K562 (cell line): ENCODE results near the gene PNMT. TPM values are rescaled to one million over a fixed set of nuclear protein-coding genes. Genes with fewer than 3 reads are reported as not detected.

Experiments
- E2F4 ChIP-seq: sonication (generic); formaldehyde crosslinking; IDR thresholded peaks from 2 replicates; pipeline ENCODE4 v1.8.0; 2022; ENCODE audit warnings: mild to moderate bottlenecking, low read depth, missing genetic modification reagents
- MGA ChIP-seq: fragments of 450-650 bp; IDR thresholded peaks from 2 replicates; pipeline ENCODE4 v1.6.1; 2016; ENCODE audit warnings: mild to moderate bottlenecking, moderate library complexity
- NCOR1 ChIP-seq: fragments of 450-650 bp; IDR thresholded peaks from 2 replicates; pipeline ENCODE4 v1.6.1; 2016; ENCODE audit warnings: mild to moderate bottlenecking, moderate library complexity
- POLR2G ChIP-seq: fragments of 200-400 bp; formaldehyde crosslinking; IDR thresholded peaks from 2 replicates; pipeline ENCODE4 v1.6.1; 2017; ENCODE audit warnings: low read depth, mild to moderate bottlenecking, antibody characterized with exemption, low read length, moderate library complexity
- ZNF740 ChIP-seq, 3 experiments: fragments of 200-800 bp in 1 of 3; sonication (Bioruptor generic) in 1 of 3; sonication (generic) in 1 of 3; formaldehyde crosslinking in 1 of 3; IDR thresholded peaks; 2 replicates each; pipeline versions ENCODE4 v1.6.1 to v1.8.0; 2016 to 2022; ENCODE audit warnings: mild to moderate bottlenecking in 2 of 3, missing compliant biosample characterization in 2 of 3, missing genetic modification characterization in 2 of 3, missing genetic modification reagents in 1 of 3
- polyA plus RNA-seq, 8 experiments: library from polyadenylated mRNA; depleted of rRNA in 4 of 8; stranded (reverse) in 5 of 8; unstranded in 3 of 8; fragments of >200 nt; fragmentation: Nextera tagmentation in 2 of 8; fragmentation: Illumina TruSeq in 1 of 8; extraction: Ambion mirVana in 2 of 8; extraction: Trizol in 1 of 8; gene quantifications; 2 replicates each; pipeline versions ENCODE4 v1.2.1 to v1.2.3, GENCODE V29; 2011 to 2014; ENCODE audit warnings: inconsistent platforms in 1 of 8, missing spikeins in 1 of 8
- total RNA-seq, 7 experiments: library from RNA; depleted of rRNA in 6 of 7; stranded (reverse); fragments of >200 nt in 6 of 7; fragmentation: Illumina TruSeq in 2 of 7; extraction: Trizol in 2 of 7; gene quantifications; 2 replicates each; pipeline versions ENCODE4 v1.2.1 to v1.2.3, GENCODE V29; 2011 to 2021; ENCODE audit warnings: low replicate concordance in 1 of 7

Gene PNMT
- total and polyA plus RNA-seq, 9 of the 15 experiments (the other 6 are each of a cell fraction or from before 2014, with no cell fraction given): 0.55 to 18.1 (median 5.8) TPM

GRCh38 chr17:39663340-39663687 is 4.9 kb upstream of the PNMT start (continued):
- TF ChIP-seq MGA: no peak
- 0 out of 2 replicates have a peak, but pooled peaks have one; percentile 2 for TF ChIP-seq POLR2G
- no peak for TF ChIP-seq ZNF740 (CRISPR knock-in tag; IDR thresholded peaks at IDR 0.05)
- TF ChIP-seq ZNF740 (tag; IDR thresholded peaks at IDR 0.05): peak in 1 of 2 experiments; percentile 26; a peak in 1 of 4 replicates
- TF ChIP-seq NCOR1: no peak
- TF ChIP-seq E2F4: no peak
